Measurements from ENCODE around the gene C19orf53. TPM values are rescaled to one million over a fixed set of nuclear protein-coding genes. Genes with fewer than 3 reads are reported as not detected.

Gene C19orf53
- total and polyA plus RNA-seq, 2 experiments from 2014 or later, result 104 to 401 TPM

- Mint-ChIP-seq H3K36me3 (ENCODE audit: low read depth) (no peaks in the 10 kb centered on the region), H3K4me1 (peaks cover 12% of the 10 kb centered on the region), H3K27ac (peak overlapping the region; percentile 91), H3K27me3 (ENCODE audit: insufficient read depth, low read depth, poor library complexity) (peaks cover 3% of the 10 kb centered on the region), H3K9me3 (no peaks in the 10 kb centered on the region), H3K4me3 (peak overlapping the region; percentile 77)
- Histone ChIP-seq H2AFZ (peak overlapping the region; percentile 82), H3K36me3 (ENCODE audit: insufficient read depth) (no peaks in the 10 kb centered on the region), H3K9me2 (ENCODE audit: insufficient read depth) (no peaks in the 10 kb centered on the region), H4K20me1 (replicated peaks; ENCODE audit: insufficient read depth) (no peaks in the 10 kb centered on the region), H3K4me2 (peak overlapping the region; percentile 78), H3K4me1 (ENCODE audit: insufficient read depth) (peaks cover 14% of the 10 kb centered on the region; the same call in 1 of the 2 replicates), H3F3A (replicated peaks; ENCODE audit: low read depth) (peaks cover 10% of the 10 kb centered on the region; the same call in 1 of the 2 replicates), H3K4me3 (peak overlapping the region; percentile 61), H3K79me2 (replicated peaks; ENCODE audit: insufficient read depth) (no peaks in the 10 kb centered on the region), H3K27ac (ENCODE audit: low read depth) (peak overlapping the region; percentile 74), H3K27me3 (ENCODE audit: insufficient read depth) (no peaks in the 10 kb centered on the region)
- DNase-seq (ENCODE audit: low spot score) (peak; percentile 97), ATAC-seq (peak; percentile 100)
- TF ChIP-seq POLR2AphosphoS5 (IDR thresholded peaks at IDR 0.05; ENCODE audit: low read depth), result peak; percentile 89
- TF ChIP-seq JUNB (IDR thresholded peaks at IDR 0.05; ENCODE audit: unreplicated experiment), result no peak
Measured at GRCh38 chr19:13731147-13731964, 42.9 kb upstream of the C19orf53 start.

GRCh38 chr19:13732337-13732736 is 41.9 kb upstream of the C19orf53 start:
- no peak overlapping the region for H2AFZ ChIP-seq
- H3K4me1 Mint-ChIP-seq, result peaks cover 12% of the 10 kb centered on the region
- H3K9me3 Mint-ChIP-seq, result no peaks in the 10 kb centered on the region
- no peaks in the 10 kb centered on the region for H3K27me3 ChIP-seq (ENCODE audit: insufficient read depth)
- H3K4me3 Mint-ChIP-seq, result peak overlapping the region; percentile 77
- ATAC-seq (no peak), DNase-seq (ENCODE audit: low spot score) (no peak)
- peaks cover 10% of the 10 kb centered on the region; the same call in 1 of the 2 replicates for H3F3A ChIP-seq (replicated peaks; ENCODE audit: low read depth)
- no peaks in the 10 kb centered on the region for H4K20me1 ChIP-seq (replicated peaks; ENCODE audit: insufficient read depth)
- H3K36me3 Mint-ChIP-seq (ENCODE audit: low read depth), result no peaks in the 10 kb centered on the region
- no peak overlapping the region for H3K27ac Mint-ChIP-seq
- no peaks in the 10 kb centered on the region for H3K79me2 ChIP-seq (replicated peaks; ENCODE audit: insufficient read depth)
- H3K4me2 ChIP-seq, result peak overlapping the region; percentile 78
- H3K27me3 Mint-ChIP-seq (ENCODE audit: insufficient read depth, low read depth, poor library complexity), result peaks cover 3% of the 10 kb centered on the region
- H3K9me2 ChIP-seq (ENCODE audit: insufficient read depth), result no peaks in the 10 kb centered on the region
- H3K27ac ChIP-seq (ENCODE audit: low read depth), result no peak overlapping the region
- peak overlapping the region; percentile 61; the same call in 1 of the 2 replicates for H3K4me3 ChIP-seq
- H3K36me3 ChIP-seq (ENCODE audit: insufficient read depth), result no peaks in the 10 kb centered on the region
- H3K4me1 ChIP-seq (ENCODE audit: insufficient read depth), result peaks cover 14% of the 10 kb centered on the region; the same call in 1 of the 2 replicates
- TF ChIP-seq REST (IDR thresholded peaks at IDR 0.05; ENCODE audit: unreplicated experiment), result no peak
- TF ChIP-seq CTCF (conservative IDR thresholded peaks at IDR 0.05; ENCODE audit: low read depth in 2 of 2), result no peak
- TF ChIP-seq NANOG (IDR thresholded peaks at IDR 0.05; ENCODE audit: borderline replicate concordance), result no peak
- TF ChIP-seq EZH2phosphoT487 (IDR thresholded peaks at IDR 0.05; ENCODE audit: unreplicated experiment), result no peak
- no peak for TF ChIP-seq CREB1 (CRISPR knock-in tag; IDR thresholded peaks at IDR 0.05; ENCODE audit: low read depth)
- no peak for TF ChIP-seq ZNF114 (CRISPR knock-in tag; IDR thresholded peaks at IDR 0.05)
- no peak for TF ChIP-seq STAT1 (IDR thresholded peaks at IDR 0.05; ENCODE audit: unreplicated experiment)
- no peak for TF ChIP-seq ZNF331 (CRISPR knock-in tag; IDR thresholded peaks at IDR 0.05; ENCODE audit: low read depth)
- no peak for TF ChIP-seq JUNB (IDR thresholded peaks at IDR 0.05; ENCODE audit: unreplicated experiment)
- no peak for TF ChIP-seq POLR2AphosphoS5 (IDR thresholded peaks at IDR 0.05; ENCODE audit: low read depth)
- TF ChIP-seq EZH2 (IDR thresholded peaks at IDR 0.05; ENCODE audit: low read depth, unreplicated experiment), result no peak
- TF ChIP-seq ETS1 (IDR thresholded peaks at IDR 0.05), result no peak

All from GM23338 (cell line).